Ascending aorta (tissue), 2 donors: Measurements from ENCODE around the gene ZNF41. TPM values are rescaled to one million over a fixed set of nuclear protein-coding genes. Genes with fewer than 3 reads are reported as not detected.

ENCODE experiments used
- DNase-seq, 2 donors: peaks; one replicate each; pipeline ENCODE4 v3.0.0-alpha.2; 2019; ENCODE audit warnings: low spot score in 2 of 2
- H3K27ac ChIP-seq, 2 donors: fragments of 200-600 bp; sonication (generic); one replicate each; pipeline ENCODE4 v1.5.1; 2016 to 2017; ENCODE audit warnings: mild to moderate bottlenecking in 1 of 2
- H3K27me3 ChIP-seq: fragments of 200-600 bp; sonication (generic); one replicate; pipeline ENCODE4 v1.5.1; 2017
- H3K36me3 ChIP-seq, 2 donors: fragments of 200-600 bp; sonication (generic); one replicate each; pipeline ENCODE4 v1.5.1; 2016
- H3K4me1 ChIP-seq, 2 donors: fragments of 200-600 bp; sonication (generic); one replicate each; pipeline ENCODE4 v1.5.1; 2016 to 2017; ENCODE audit warnings: mild to moderate bottlenecking in 1 of 2
- H3K4me3 ChIP-seq, 2 donors: fragments of 200-600 bp; sonication (generic); one replicate each; pipeline ENCODE4 v1.5.1; 2016 to 2017; ENCODE audit warnings: mild to moderate bottlenecking in 1 of 2
- H3K9me3 ChIP-seq, 2 donors: fragments of 200-600 bp; sonication (generic); one replicate each; pipeline ENCODE4 v1.5.1; 2016
- intact Hi-C: fragments of 100-400 bp; cut with DNase I; formaldehyde crosslinking; loops from one replicate; pipeline ENCODE4 v1.15.1; 2023
- total RNA-seq: library from RNA; depleted of rRNA; stranded (reverse); fragments of >200 nt; gene quantifications from one replicate; pipeline ENCODE4 v1.1.0, GENCODE V29; 2016
- TF ChIP-seq, protein P1 (sequence below), 3 experiments: fragments of 200-600 bp in 2 of 3; fragments of 450-650 bp in 1 of 3; sonication (generic) in 2 of 3; IDR thresholded peaks; one replicate each; pipeline ENCODE4 v1.5.1; 2016 to 2019; ENCODE audit warnings: antibody characterized with exemption in 3 of 3, mild to moderate bottlenecking in 1 of 3, moderate library complexity in 1 of 3

ZNF41 gene
- total RNA-seq, 1 donor from 2014 or later, result 2.7 TPM

DNA sequence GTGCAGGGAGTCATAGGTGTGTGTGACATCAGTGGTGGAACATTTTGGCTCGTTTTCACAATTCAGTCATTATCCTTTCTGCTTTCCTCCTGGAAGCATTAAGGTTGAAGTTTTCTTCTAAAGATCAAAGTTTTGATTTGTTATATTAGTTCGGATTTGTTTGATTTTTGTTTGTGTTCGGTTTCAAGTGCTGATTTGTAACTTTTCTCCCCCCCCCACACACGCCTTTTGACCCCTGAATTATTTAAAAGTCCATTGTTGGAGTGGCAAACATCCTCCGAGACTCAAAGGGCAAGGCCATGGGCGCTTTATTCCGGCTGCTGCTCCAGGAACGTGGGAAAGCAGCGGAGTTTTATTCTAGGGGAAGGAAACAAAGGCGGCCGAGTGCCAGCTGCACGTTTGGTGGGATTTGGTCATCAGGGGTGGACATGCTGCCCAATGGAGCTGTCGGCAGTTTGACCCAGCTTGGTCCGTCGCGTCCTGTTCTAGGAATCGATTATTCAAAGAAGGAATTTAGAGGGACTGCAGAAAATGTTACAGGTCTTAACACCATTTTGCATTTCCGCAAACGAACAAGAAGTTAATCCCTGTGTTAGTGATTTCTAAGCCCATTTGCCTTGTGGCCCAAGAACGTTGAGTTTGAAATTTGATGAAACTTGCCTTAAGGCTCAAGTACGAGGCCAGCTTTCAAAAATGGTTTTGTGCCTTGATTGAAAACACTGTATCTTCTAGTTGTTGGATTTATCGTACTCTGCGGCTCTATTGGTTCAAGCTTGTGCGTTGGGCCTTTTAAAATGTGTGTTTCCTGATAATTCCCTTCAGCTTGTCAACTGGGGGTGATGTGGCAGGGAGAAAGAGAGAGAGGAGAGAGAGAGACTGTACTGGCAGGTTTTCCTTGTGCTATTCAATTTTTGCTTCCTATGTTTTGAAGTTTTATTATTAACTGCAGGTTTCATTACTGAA lies 565 bp upstream of the ZNF41 start:
- Histone ChIP-seq H3K9me3 (no peaks in the 10 kb centered on the region), H3K36me3 (no peaks in the 10 kb centered on the region), H3K4me1 (no peaks in the 10 kb centered on the region), H3K27ac (peak overlapping the region; percentile 93 to 94), H3K4me3 (peak overlapping the region; percentile 58 to 77), H3K27me3 (no peaks in the 10 kb centered on the region)
- no peak for DNase-seq
- TF ChIP-seq, protein P1, sequence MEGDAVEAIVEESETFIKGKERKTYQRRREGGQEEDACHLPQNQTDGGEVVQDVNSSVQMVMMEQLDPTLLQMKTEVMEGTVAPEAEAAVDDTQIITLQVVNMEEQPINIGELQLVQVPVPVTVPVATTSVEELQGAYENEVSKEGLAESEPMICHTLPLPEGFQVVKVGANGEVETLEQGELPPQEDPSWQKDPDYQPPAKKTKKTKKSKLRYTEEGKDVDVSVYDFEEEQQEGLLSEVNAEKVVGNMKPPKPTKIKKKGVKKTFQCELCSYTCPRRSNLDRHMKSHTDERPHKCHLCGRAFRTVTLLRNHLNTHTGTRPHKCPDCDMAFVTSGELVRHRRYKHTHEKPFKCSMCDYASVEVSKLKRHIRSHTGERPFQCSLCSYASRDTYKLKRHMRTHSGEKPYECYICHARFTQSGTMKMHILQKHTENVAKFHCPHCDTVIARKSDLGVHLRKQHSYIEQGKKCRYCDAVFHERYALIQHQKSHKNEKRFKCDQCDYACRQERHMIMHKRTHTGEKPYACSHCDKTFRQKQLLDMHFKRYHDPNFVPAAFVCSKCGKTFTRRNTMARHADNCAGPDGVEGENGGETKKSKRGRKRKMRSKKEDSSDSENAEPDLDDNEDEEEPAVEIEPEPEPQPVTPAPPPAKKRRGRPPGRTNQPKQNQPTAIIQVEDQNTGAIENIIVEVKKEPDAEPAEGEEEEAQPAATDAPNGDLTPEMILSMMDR (IDR thresholded peaks at IDR 0.05), result no peak
- intact Hi-C loops, result loop anchor here (2.0 to 10.0 kb wide), 5 partner anchors 39 to 539 kb away; partner anchors contain the start of genes ELK1 and UBA1

DNA sequence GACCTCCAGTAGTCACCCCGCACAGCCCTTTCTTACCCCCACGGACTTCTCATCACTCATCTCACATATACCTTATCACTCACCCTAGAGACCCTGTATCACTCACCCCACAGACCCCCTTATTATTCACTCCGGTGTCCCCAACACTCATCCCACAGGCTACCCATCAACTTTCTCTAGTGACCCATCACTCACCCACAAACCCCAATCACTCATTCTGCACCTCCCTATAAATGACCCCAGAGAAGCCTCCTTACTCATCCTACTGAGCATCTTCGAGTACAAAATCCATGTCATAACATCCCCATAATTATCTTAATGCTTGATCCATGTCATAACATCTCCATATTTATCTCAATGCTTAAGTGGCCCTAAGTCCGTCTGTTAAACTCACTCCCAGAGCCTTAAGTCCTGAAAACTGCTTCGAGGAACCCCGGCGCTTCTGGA lies 934 bp downstream of the ZNF41 start:
- TF ChIP-seq, protein P1 (IDR thresholded peaks at IDR 0.05), result no peak
- Histone ChIP-seq H3K36me3 (no peaks in the 10 kb centered on the region), H3K27ac (peak overlapping the region; percentile 93 to 94), H3K4me3 (peak overlapping the region; percentile 58 to 77), H3K9me3 (no peaks in the 10 kb centered on the region), H3K4me1 (no peaks in the 10 kb centered on the region), H3K27me3 (no peaks in the 10 kb centered on the region)
- no peak for DNase-seq
- intact Hi-C loops, result loop anchor here (2.0 to 10.0 kb wide), 5 partner anchors 40 to 540 kb away; partner anchors contain the start of genes ELK1 and UBA1

DNA sequence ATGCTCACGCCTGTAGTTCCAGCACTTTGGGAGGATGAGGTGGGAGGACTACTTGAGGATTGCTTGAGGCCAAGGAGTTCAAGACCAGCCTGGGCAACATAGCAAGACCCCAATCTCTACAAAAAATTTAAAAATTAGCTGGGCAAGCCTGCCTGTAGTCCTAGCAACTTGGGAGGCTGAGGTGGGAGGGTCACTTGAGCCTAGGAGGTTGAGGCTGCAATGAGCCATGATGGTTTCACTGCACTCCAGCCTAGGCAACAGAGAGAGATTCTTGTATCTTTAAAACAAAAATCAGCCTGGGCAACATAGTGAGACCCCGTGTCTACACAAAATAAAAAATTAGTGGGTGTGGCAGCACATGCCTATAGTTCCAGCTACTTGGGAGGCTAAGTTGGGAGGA lies 1.9 kb downstream of the ZNF41 start:
- Histone ChIP-seq H3K9me3 (no peaks in the 10 kb centered on the region), H3K4me1 (no peaks in the 10 kb centered on the region), H3K27ac (no peak overlapping the region), H3K27me3 (no peaks in the 10 kb centered on the region), H3K36me3 (no peaks in the 10 kb centered on the region), H3K4me3 (no peak overlapping the region)
- TF ChIP-seq, protein P1 (IDR thresholded peaks at IDR 0.05), result no peak
- intact Hi-C loops, result loop anchor here (5.0 to 10.0 kb wide), 4 partner anchors 41 to 541 kb away; partner anchors contain the start of gene UBA1
- no peak for DNase-seq

DNA sequence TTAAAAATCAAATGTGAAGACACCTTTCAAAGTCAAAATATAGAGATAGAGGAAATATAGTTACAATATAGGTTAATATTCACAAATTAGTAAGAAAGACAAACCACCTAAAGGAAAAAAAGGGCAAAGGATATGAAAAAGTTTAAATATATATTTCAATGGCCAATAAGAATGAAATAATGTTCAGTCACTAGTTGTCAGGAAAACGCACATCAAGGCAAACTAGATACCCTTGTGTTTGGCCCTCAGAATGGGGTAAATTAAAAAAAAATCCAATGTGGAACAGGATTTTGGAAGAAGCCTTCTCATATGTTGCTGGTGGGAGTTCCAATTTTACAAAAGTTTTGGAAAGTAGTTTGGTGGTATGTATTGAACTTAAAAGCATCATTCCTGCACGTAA lies 2.4 kb downstream of the ZNF41 start:
- no peaks in the 10 kb centered on the region for H3K36me3 ChIP-seq
- H3K27me3 ChIP-seq, result no peaks in the 10 kb centered on the region
- H3K4me3 ChIP-seq, result no peak overlapping the region
- H3K9me3 ChIP-seq, result no peaks in the 10 kb centered on the region
- H3K4me1 ChIP-seq, result no peaks in the 10 kb centered on the region
- DNase-seq, result no peak
- intact Hi-C loops, result loop anchor here (5.0 to 10.0 kb wide), 4 partner anchors 42 to 542 kb away; partner anchors contain the start of gene UBA1
- TF ChIP-seq, protein P1 (IDR thresholded peaks at IDR 0.05), result no peak
- no peak overlapping the region for H3K27ac ChIP-seq

DNA sequence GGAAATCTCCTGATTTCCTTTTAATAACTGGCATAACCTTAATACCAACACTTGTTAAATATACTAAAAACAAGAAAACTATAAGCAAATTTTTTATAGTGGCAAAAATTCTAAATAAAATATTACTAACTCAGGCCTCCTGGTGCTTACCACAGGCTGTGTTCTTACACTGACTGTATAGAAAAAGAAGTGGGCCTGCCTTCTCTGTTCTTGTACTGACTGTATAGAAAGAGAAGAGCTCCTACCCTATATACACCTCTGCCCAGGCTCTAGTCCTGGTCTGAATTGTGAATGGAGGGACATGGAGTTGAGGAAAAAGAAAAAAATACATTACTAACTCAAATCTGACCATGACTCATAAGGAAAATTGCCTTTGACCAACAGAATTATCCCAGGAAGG lies 7.5 kb downstream of the ZNF41 start:
- no peak for DNase-seq
- H3K27me3 ChIP-seq, result no peaks in the 10 kb centered on the region
- no peaks in the 10 kb centered on the region for H3K36me3 ChIP-seq
- intact Hi-C loops, result no loop called here
- no peak overlapping the region for H3K4me3 ChIP-seq
- H3K27ac ChIP-seq, result no peak overlapping the region
- no peaks in the 10 kb centered on the region for H3K4me1 ChIP-seq
- no peaks in the 10 kb centered on the region for H3K9me3 ChIP-seq
- TF ChIP-seq, protein P1 (IDR thresholded peaks at IDR 0.05), result no peak
